A673 (cell line): ENCODE measurements around the gene BRAF. TPM values are rescaled to one million over a fixed set of nuclear protein-coding genes. Genes with fewer than 3 reads are reported as not detected.

ENCODE experiments used
- BruUV-seq: library from RNA; stranded (reverse); fragments of 400-500 nt; replicated peaks from 2 replicates; lab custom pipeline; 2021; lab: Mats Ljungman, UMichigan
- CTCF ChIA-PET: fragments of 300-600 bp; sonication (Branson Sonifier 250); formaldehyde crosslinking; loops from one replicate; lab custom pipeline; 2022; ENCODE audit warnings: antibody characterized with exemption; lab: Charles Lee
- POLR2A ChIA-PET: fragments of 300-600 bp; sonication (Branson Sonifier 250); formaldehyde crosslinking; loops from one replicate; lab custom pipeline; 2022; ENCODE audit warnings: antibody characterized with exemption; ENCODE audit not compliant: low non-redundant PET; lab: Charles Lee
- DNase-seq: peaks from one replicate; pipeline ENCODE4 v3.0.0-alpha.2; 2015; ENCODE audit warnings: low spot score
- H3K27ac ChIP-seq: fragments of 200-600 bp; sonication (generic); 2 replicates; pipeline ENCODE4 v1.5.1; 2016; ENCODE audit warnings: mixed run types, low read depth, mild to moderate bottlenecking, mixed read lengths, antibody characterized with exemption, low read length; ENCODE audit not compliant: poor library complexity, severe bottlenecking
- H3K27me3 ChIP-seq: fragments of 200-600 bp; sonication (generic); replicated peaks from 2 replicates; pipeline ENCODE4 v1.6.1; 2017; ENCODE audit warnings: mixed run types, low read depth, mild to moderate bottlenecking, mixed read lengths, antibody characterized with exemption, low read length; ENCODE audit not compliant: insufficient read depth, poor library complexity
- H3K36me3 ChIP-seq: fragments of 200-600 bp; sonication (generic); 2 replicates; pipeline ENCODE4 v1.6.1; 2016; ENCODE audit warnings: mixed run types, mild to moderate bottlenecking, mixed read lengths, antibody characterized with exemption, low read length; ENCODE audit not compliant: insufficient read depth, poor library complexity, severe bottlenecking
- H3K4me1 ChIP-seq: fragments of 200-600 bp; sonication (generic); 2 replicates; pipeline ENCODE4 v1.6.1; 2017; ENCODE audit warnings: mixed run types, mild to moderate bottlenecking, mixed read lengths, antibody characterized with exemption, low read length; ENCODE audit not compliant: insufficient read depth, poor library complexity, severe bottlenecking
- H3K4me3 ChIP-seq: fragments of 200-600 bp; sonication (generic); 2 replicates; pipeline ENCODE4 v1.5.1; 2016; ENCODE audit warnings: low read depth, mixed run types, mild to moderate bottlenecking, mixed read lengths, low read length; ENCODE audit not compliant: poor library complexity, severe bottlenecking
- H3K9me3 ChIP-seq: fragments of 200-600 bp; sonication (generic); 2 replicates; pipeline ENCODE4 v1.6.1; 2016; ENCODE audit warnings: mixed run types, low read depth, mild to moderate bottlenecking, mixed read lengths, antibody characterized with exemption, low read length; ENCODE audit not compliant: poor library complexity, severe bottlenecking
- CTCF ChIP-seq: fragments of 300-800, 200-600 bp; sonication (generic); conservative IDR thresholded peaks from 2 replicates; pipeline ENCODE4 v1.5.1; 2017; ENCODE audit warnings: low read depth, mild to moderate bottlenecking, antibody characterized with exemption, low read length, moderate library complexity, mixed read lengths
- EZH2 ChIP-seq: fragments of 200-600 bp; sonication (generic); IDR thresholded peaks from 2 replicates; pipeline ENCODE4 v1.6.1; 2017; ENCODE audit warnings: borderline replicate concordance, low read depth, mild to moderate bottlenecking, mixed read lengths, antibody characterized with exemption, low read length; ENCODE audit not compliant: poor library complexity, severe bottlenecking
- intact Hi-C: fragments of 100-400 bp; cut with micrococcal nuclease; formaldehyde crosslinking; loops from one replicate; pipeline ENCODE4 v1.10.0; 2022; ENCODE audit not compliant: unreplicated experiment
- total RNA-seq: library from RNA; stranded (reverse); gene quantifications from 2 replicates; pipeline ENCODE4 v1.2.3, GENCODE V29; 2021

BRAF gene
- total RNA-seq, 1 experiment from 2014 or later = 31.8 TPM

DNA sequence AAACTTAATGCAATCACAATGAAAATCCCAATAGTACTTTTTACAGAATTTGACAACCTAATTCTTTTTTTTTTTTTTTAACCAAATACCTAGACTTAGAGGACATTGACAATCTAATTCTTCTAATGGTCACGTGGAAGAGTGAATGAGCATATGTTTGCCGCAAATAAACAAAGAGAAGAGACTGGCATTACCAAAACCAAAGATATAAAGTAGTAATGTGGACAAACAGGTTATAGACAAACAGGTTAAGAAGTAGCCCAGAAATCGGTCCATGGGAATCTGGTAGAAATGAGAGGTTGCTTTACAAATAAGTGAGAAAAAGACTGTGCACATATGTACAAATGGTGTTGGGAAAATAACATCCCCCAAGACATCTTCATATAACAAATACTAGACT lies 27.7 kb downstream of the BRAF start:
- CTCF ChIA-PET = no interaction called here
- intact Hi-C loops = no loop called here
- Histone ChIP-seq H3K4me1 (no peaks in the 10 kb centered on the region), H3K27me3 (no peaks in the 10 kb centered on the region), H3K27ac (no peak overlapping the region), H3K36me3 (no peaks in the 10 kb centered on the region), H3K9me3 (no peaks in the 10 kb centered on the region), H3K4me3 (no peak overlapping the region)
- BruUV-seq = no TSS peak
- no peak for DNase-seq
- TF ChIP-seq EZH2 (no peak), CTCF (no peak)
- POLR2A ChIA-PET = no interaction called here

- intact Hi-C loops = no loop called here
- Histone ChIP-seq H3K9me3 (no peaks in the 10 kb centered on the region), H3K36me3 (no peaks in the 10 kb centered on the region), H3K4me3 (no peak overlapping the region), H3K27ac (no peak overlapping the region), H3K27me3 (no peaks in the 10 kb centered on the region), H3K4me1 (no peaks in the 10 kb centered on the region)
- ChIA-PET POLR2A (no interaction called here), CTCF (no interaction called here)
- DNase-seq = no peak
- BruUV-seq = no TSS peak
- no peak for TF ChIP-seq EZH2
- no peak for TF ChIP-seq CTCF
Measured at GRCh38 chr7:140889645-140890044, 35.1 kb downstream of the BRAF start.

GRCh38 chr7:140889150-140889549 lies 35.6 kb downstream of the BRAF start:
- Histone ChIP-seq H3K4me3 (no peak overlapping the region), H3K27ac (no peak overlapping the region), H3K36me3 (no peaks in the 10 kb centered on the region), H3K9me3 (no peaks in the 10 kb centered on the region), H3K27me3 (no peaks in the 10 kb centered on the region), H3K4me1 (no peaks in the 10 kb centered on the region)
- POLR2A ChIA-PET = no interaction called here
- CTCF ChIA-PET = no interaction called here
- intact Hi-C loops = no loop called here
- no peak for DNase-seq
- no peak for TF ChIP-seq EZH2
- no peak for TF ChIP-seq CTCF
- no TSS peak for BruUV-seq
